HepG2 (cell line): ENCODE results near the gene TOR1B. TPM values are rescaled to one million over a fixed set of nuclear protein-coding genes. Genes with fewer than 3 reads are reported as not detected.

ENCODE experiments used
- ATAC-seq: fragments of 200-7000 bp; cut with Tn5 transposase; 3 replicates; pipeline ENCODE4 v1.9.1; 2020; ENCODE audit warnings: mild to moderate bottlenecking, moderate library complexity
- BruUV-seq: library from RNA; stranded (reverse); fragments of 400-500 nt; replicated peaks from 2 replicates; lab custom pipeline; 2021; lab: Mats Ljungman, UMichigan
- CTCF ChIA-PET: fragments of 300-600 bp; formaldehyde crosslinking; extraction: SDS; loops from one replicate; lab custom pipeline; 2021; ENCODE audit warnings: low total read pairs, inconsistent platforms, low intra/inter-chr PET ratio; lab: Yijun Ruan, JAX
- POLR2A ChIA-PET: fragments of 350-600 bp; sonication (Branson Sonifier 250); formaldehyde crosslinking; loops from one replicate; lab custom pipeline; 2020; ENCODE audit warnings: antibody characterized with exemption, inconsistent platforms; lab: Yijun Ruan, JAX
- DNase-seq: peaks from one replicate; pipeline ENCODE4 v3.0.0-alpha.2; 2015; ENCODE audit warnings: low spot score
- FAIRE-seq: peaks from 3 replicates; lab custom pipeline; 2011; peaks lifted over from hg19 to GRCh38; lab: Jason Lieb, UNC
- H2AFZ ChIP-seq: one replicate; pipeline ENCODE4 v1.6.1; 2011; ENCODE audit warnings: low read length, inconsistent platforms
- H3K27ac ChIP-seq: fragments of 300-600 bp; 3 replicates; pipeline ENCODE4 v1.8.0; 2011; ENCODE audit warnings: mixed run types, mild to moderate bottlenecking, mixed read lengths, low read length, inconsistent platforms; ENCODE audit not compliant: insufficient read depth; ENCODE audit errors: extremely low read length
- H3K27me3 ChIP-seq, 2 experiments: fragments of 200-600 bp in 1 of 2; 2 replicates in 1 of 2; 3 replicates in 1 of 2; pipeline versions ENCODE4 v1.6.0 to v1.8.0; 2011; ENCODE audit warnings: low read length in 2 of 2, mild to moderate bottlenecking in 2 of 2, moderate library complexity in 2 of 2, inconsistent platforms in 1 of 2; ENCODE audit not compliant: insufficient read depth in 2 of 2, control insufficient read depth in 1 of 2
- H3K36me3 ChIP-seq, 2 experiments: fragments of 200-600 bp in 1 of 2; replicated peaks in 1 of 2; 2 replicates in 1 of 2; 3 replicates in 1 of 2; pipeline versions ENCODE4 v1.5.1 to v1.8.0; 2011; ENCODE audit warnings: low read length in 2 of 2, inconsistent platforms in 1 of 2; ENCODE audit not compliant: insufficient read depth in 2 of 2, control insufficient read depth in 1 of 2
- H3K4me1 ChIP-seq: 2 replicates; pipeline ENCODE4 v1.5.1; 2012; ENCODE audit warnings: low read length, inconsistent platforms; ENCODE audit not compliant: insufficient read depth
- H3K4me2 ChIP-seq: 2 replicates; pipeline ENCODE4 v1.6.0; 2011; ENCODE audit warnings: low read depth, low read length, inconsistent platforms
- H3K4me3 ChIP-seq, 3 experiments: fragments of 200-600 bp in 1 of 3; sonication (generic), shearing (Covaris generic) in 1 of 3; replicated peaks in 1 of 3; 2 replicates each; pipeline ENCODE4 v1.5.1; 2011 to 2016; ENCODE audit warnings: low read length in 3 of 3, inconsistent platforms in 2 of 3, low read depth in 2 of 3, mild to moderate bottlenecking in 2 of 3, control low read depth in 1 of 3, mixed read lengths in 1 of 3; ENCODE audit not compliant: insufficient read depth in 1 of 3
- H3K79me2 ChIP-seq: one replicate; pipeline ENCODE4 v1.6.1; 2011; ENCODE audit warnings: low read length, inconsistent platforms; ENCODE audit not compliant: insufficient read depth
- H3K9ac ChIP-seq: 2 replicates; pipeline ENCODE4 v1.6.0; 2011; ENCODE audit warnings: mild to moderate bottlenecking, low read depth, low read length, inconsistent platforms; ENCODE audit not compliant: insufficient read depth
- H3K9me3 ChIP-seq: 2 replicates; pipeline ENCODE4 v1.5.1; 2012; ENCODE audit warnings: mild to moderate bottlenecking, low read length
- H4K20me1 ChIP-seq: 2 replicates; pipeline ENCODE4 v1.6.0; 2011; ENCODE audit warnings: inconsistent platforms, mild to moderate bottlenecking, low read length, moderate library complexity; ENCODE audit not compliant: insufficient read depth
- CEBPG ChIP-seq: IDR thresholded peaks from 2 replicates; pipeline ENCODE4 v1.6.1; 2016
- IKZF4 ChIP-seq: sonication (generic); formaldehyde crosslinking; IDR thresholded peaks from 2 replicates; pipeline ENCODE4 v1.5.1; 2020; ENCODE audit warnings: borderline replicate concordance, mild to moderate bottlenecking, low read depth, missing genetic modification reagents; ENCODE audit errors: not compliant biosample characterization
- MAF1 ChIP-seq: sonication (generic); formaldehyde crosslinking; IDR thresholded peaks from 2 replicates; pipeline ENCODE4 v1.5.0; 2020; ENCODE audit warnings: missing genetic modification reagents, borderline replicate concordance
- MED13 ChIP-seq: sonication (generic); formaldehyde crosslinking; IDR thresholded peaks from 2 replicates; pipeline ENCODE4 v1.5.0; 2020; ENCODE audit warnings: missing genetic modification reagents
- MTA3 ChIP-seq: sonication (generic); formaldehyde crosslinking; IDR thresholded peaks from 2 replicates; pipeline ENCODE4 v1.4.0; 2020; ENCODE audit warnings: missing genetic modification reagents
- MYC ChIP-seq: sonication (generic); formaldehyde crosslinking; IDR thresholded peaks from 2 replicates; pipeline ENCODE4 v1.9.0; 2021; ENCODE audit warnings: missing genetic modification reagents, borderline replicate concordance
- RFX5 ChIP-seq: IDR thresholded peaks from 2 replicates; pipeline ENCODE4 v1.6.1; 2011; ENCODE audit warnings: low read depth, low read length, improper control_type of control experiment
- ZFP36 ChIP-seq: fragments of 150-350 bp; IDR thresholded peaks from 2 replicates; pipeline ENCODE4 v1.6.1; 2018; ENCODE audit warnings: borderline replicate concordance, low read length, low read depth; ENCODE audit not compliant: partially characterized antibody
- ZFP91 ChIP-seq: sonication (generic); formaldehyde crosslinking; IDR thresholded peaks from 2 replicates; pipeline ENCODE4 v1.9.0; 2022; ENCODE audit warnings: missing genetic modification reagents, mild to moderate bottlenecking, borderline replicate concordance
- ZFX ChIP-seq: sonication (generic); formaldehyde crosslinking; IDR thresholded peaks from 2 replicates; pipeline ENCODE4 v1.4.0; 2020; ENCODE audit warnings: mild to moderate bottlenecking, low read depth, missing genetic modification reagents, moderate library complexity
- ZHX2 ChIP-seq, 2 experiments: sonication (generic) in 1 of 2; formaldehyde crosslinking in 1 of 2; IDR thresholded peaks; 2 replicates each; pipeline versions ENCODE4 v1.6.1 to v1.9.0; 2014 to 2022; ENCODE audit warnings: antibody characterized with exemption in 1 of 2, borderline replicate concordance in 1 of 2, inconsistent platforms in 1 of 2, low read depth in 1 of 2, missing genetic modification reagents in 1 of 2
- ZMAT3 ChIP-seq: sonication (generic); formaldehyde crosslinking; conservative IDR thresholded peaks from 2 replicates; pipeline ENCODE4 v1.7.0; 2021; ENCODE audit warnings: missing genetic modification reagents
- ZNF24 ChIP-seq: fragments of 450-650 bp; IDR thresholded peaks from 2 replicates; pipeline ENCODE4 v1.6.1; 2017; ENCODE audit warnings: antibody characterized with exemption, mild to moderate bottlenecking
- ZNF30 ChIP-seq: sonication (generic); formaldehyde crosslinking; IDR thresholded peaks from 2 replicates; pipeline ENCODE4 v1.5.0; 2020; ENCODE audit warnings: mild to moderate bottlenecking, missing genetic modification reagents
- ZNF484 ChIP-seq: sonication (generic); formaldehyde crosslinking; IDR thresholded peaks from 2 replicates; pipeline ENCODE4 v1.5.1; 2020; ENCODE audit warnings: mild to moderate bottlenecking, low read depth, missing genetic modification reagents, borderline replicate concordance
- ZNF878 ChIP-seq: sonication (generic); formaldehyde crosslinking; IDR thresholded peaks from 2 replicates; pipeline ENCODE4 v1.8.1; 2023; ENCODE audit warnings: mild to moderate bottlenecking, missing genetic modification reagents, moderate library complexity
- WGBS: methylation state at CpG from one replicate; pipeline ENCODE4 v1.1.6; 2017; ENCODE audit warnings: low lambda C conversion rate; 5-methylcytosine and 5-hydroxymethylcytosine counted together
- in situ Hi-C: cut with HindIII; loops from 2 replicates; pipeline ENCODE4 v1.10.0; 2017; ENCODE audit warnings: low pct_unique_long_range_greater_than_20kb; ENCODE audit not compliant: extremely low pct_ligation_motif_present
- intact Hi-C: fragments of 100-400 bp; cut with micrococcal nuclease; formaldehyde crosslinking; loops from one replicate; pipeline ENCODE4 v1.10.0; 2022; ENCODE audit not compliant: unreplicated experiment
- polyA plus RNA-seq, 8 experiments: library from polyadenylated mRNA; depleted of rRNA in 3 of 8; stranded (reverse) in 7 of 8; unstranded in 1 of 8; fragments of >200 nt; fragmentation: Illumina TruSeq in 4 of 8; extraction: Trizol in 4 of 8; gene quantifications; 2 replicates each; pipeline versions ENCODE4 v1.2.1 to v1.2.3, GENCODE V29; 2011 to 2016; ENCODE audit warnings: low read depth in 4 of 8, missing spikeins in 1 of 8, mixed read lengths in 1 of 8; ENCODE audit not compliant: insufficient read depth in 1 of 8
- total RNA-seq, 5 experiments: library from RNA; depleted of rRNA; stranded (reverse); fragments of >200 nt; fragmentation: Illumina TruSeq; extraction: Trizol; gene quantifications; 2 replicates each; pipeline ENCODE4 v1.2.3, GENCODE V29; 2016; ENCODE audit warnings: low read depth in 1 of 5
- TF ChIP-seq, protein P1 (sequence below): sonication (generic); formaldehyde crosslinking; IDR thresholded peaks from 2 replicates; pipeline ENCODE4 v1.5.0; 2020; ENCODE audit warnings: missing genetic modification reagents

Gene TOR1B
- total and polyA plus RNA-seq, 2 of the 13 experiments (the other 11 are each of a cell fraction or from before 2014, with no cell fraction given): 18.1 to 21.3 TPM

GRCh38 chr9:129813661-129814060 is 10.7 kb downstream of the TOR1B start:
- TSS peak; percentile 36 for BruUV-seq
- H3K9ac ChIP-seq: no peak overlapping the region
- intact Hi-C loops (no loop called here), in situ Hi-C loops (no loop called here)
- peaks cover 9 to 35% of the 10 kb centered on the region in 2 experiments; a peak in 4 of 5 replicates for H3K36me3 ChIP-seq
- no peaks in the 10 kb centered on the region for H3K79me2 ChIP-seq
- POLR2A ChIA-PET: interaction anchor here (1.3 kb wide), 1 partner anchor 10 kb away, joined by 5 read pairs; no protein-coding TSS in a partner anchor
- H3K27ac ChIP-seq: no peak overlapping the region
- no peak for FAIRE-seq
- CTCF ChIA-PET: no interaction called here
- peaks cover 23% of the 10 kb centered on the region for H3K4me1 ChIP-seq
- ATAC-seq: no peak
- H3K9me3 ChIP-seq: no peaks in the 10 kb centered on the region
- no peak for DNase-seq
- H4K20me1 ChIP-seq: no peaks in the 10 kb centered on the region
- H3K27me3 ChIP-seq: no peaks in the 10 kb centered on the region
- WGBS: 99% methylated on average over 9 of the region's 9 CpGs
- H3K4me3 ChIP-seq: no peak overlapping the region
- no peak overlapping the region for H2AFZ ChIP-seq
- TF ChIP-seq ZFP36: no peak
- TF ChIP-seq MTA3 (CRISPR knock-in tag): no peak
- TF ChIP-seq, protein P1, sequence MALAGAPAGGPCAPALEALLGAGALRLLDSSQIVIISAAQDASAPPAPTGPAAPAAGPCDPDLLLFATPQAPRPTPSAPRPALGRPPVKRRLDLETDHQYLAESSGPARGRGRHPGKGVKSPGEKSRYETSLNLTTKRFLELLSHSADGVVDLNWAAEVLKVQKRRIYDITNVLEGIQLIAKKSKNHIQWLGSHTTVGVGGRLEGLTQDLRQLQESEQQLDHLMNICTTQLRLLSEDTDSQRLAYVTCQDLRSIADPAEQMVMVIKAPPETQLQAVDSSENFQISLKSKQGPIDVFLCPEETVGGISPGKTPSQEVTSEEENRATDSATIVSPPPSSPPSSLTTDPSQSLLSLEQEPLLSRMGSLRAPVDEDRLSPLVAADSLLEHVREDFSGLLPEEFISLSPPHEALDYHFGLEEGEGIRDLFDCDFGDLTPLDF (CRISPR knock-in tag): no peak
- no peak for TF ChIP-seq MYC
- no peak for TF ChIP-seq CEBPG (CRISPR knock-in tag)
- no peak for TF ChIP-seq MED13
- no peak for TF ChIP-seq ZNF878 (CRISPR knock-in tag)
- no peak for TF ChIP-seq ZNF30 (CRISPR knock-in tag)
- no peak for TF ChIP-seq RFX5
- no peak for TF ChIP-seq MAF1 (CRISPR knock-in tag)
- TF ChIP-seq IKZF4 (CRISPR knock-in tag): no peak
- TF ChIP-seq ZHX2 (IDR thresholded peaks at IDR 0.05; ENCODE audit: low read depth): no peak
- TF ChIP-seq ZHX2 (CRISPR knock-in tag; IDR thresholded peaks at IDR 0.05; ENCODE audit: borderline replicate concordance): no peak
- no peak for TF ChIP-seq ZNF484 (CRISPR knock-in tag)
- no peak for TF ChIP-seq ZNF24
- no peak for TF ChIP-seq ZMAT3 (CRISPR knock-in tag)
- no peak for TF ChIP-seq ZFX (CRISPR knock-in tag)
- TF ChIP-seq ZFP91 (CRISPR knock-in tag): no peak
- no peak overlapping the region for H3K4me2 ChIP-seq
